ENCODE measurements around the gene NAPEPLD. TPM values are rescaled to one million over a fixed set of nuclear protein-coding genes. Genes with fewer than 3 reads are reported as not detected.

NAPEPLD gene
- total RNA-seq, 1 experiment from 2014 or later, result 7.5 TPM

DNA sequence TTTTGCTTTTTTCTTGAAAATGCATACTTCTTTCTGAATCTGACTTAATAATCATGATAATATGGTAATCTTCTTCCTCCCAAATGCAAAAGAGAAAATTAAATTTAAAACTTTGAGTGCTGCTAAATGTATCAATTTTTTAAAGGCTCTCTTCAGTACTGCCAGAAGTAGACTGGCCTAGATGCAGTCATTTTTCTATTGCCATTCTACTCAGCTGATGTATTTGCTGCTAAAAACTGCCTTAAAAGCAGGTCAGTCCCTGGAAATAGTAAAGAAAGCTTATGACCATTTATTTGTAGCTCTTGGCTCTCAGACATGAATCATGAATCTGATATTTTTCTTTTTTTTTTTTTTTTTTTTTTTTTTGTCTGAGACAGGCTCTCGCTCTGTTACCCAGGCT, 28.5 kb downstream of the NAPEPLD start:
- H3K27me3 Mint-ChIP-seq (ENCODE audit: low read depth), result no peaks in the 10 kb centered on the region
- no peak for DNase-seq (ENCODE audit: low spot score)
- POLR2A ChIA-PET, result no interaction called here
- peaks cover 7% of the 10 kb centered on the region; the same call in 1 of the 2 replicates for H3K36me3 Mint-ChIP-seq
- no peak overlapping the region for H3K27ac Mint-ChIP-seq
- H3K4me1 Mint-ChIP-seq, result no peaks in the 10 kb centered on the region
- no peak for TF ChIP-seq NFATC4 (CRISPR knock-in tag; IDR thresholded peaks at IDR 0.05)
- no peak for TF ChIP-seq OVOL2 (CRISPR knock-in tag; IDR thresholded peaks at IDR 0.05; ENCODE audit: borderline replicate concordance)
- TF ChIP-seq, protein P1, sequence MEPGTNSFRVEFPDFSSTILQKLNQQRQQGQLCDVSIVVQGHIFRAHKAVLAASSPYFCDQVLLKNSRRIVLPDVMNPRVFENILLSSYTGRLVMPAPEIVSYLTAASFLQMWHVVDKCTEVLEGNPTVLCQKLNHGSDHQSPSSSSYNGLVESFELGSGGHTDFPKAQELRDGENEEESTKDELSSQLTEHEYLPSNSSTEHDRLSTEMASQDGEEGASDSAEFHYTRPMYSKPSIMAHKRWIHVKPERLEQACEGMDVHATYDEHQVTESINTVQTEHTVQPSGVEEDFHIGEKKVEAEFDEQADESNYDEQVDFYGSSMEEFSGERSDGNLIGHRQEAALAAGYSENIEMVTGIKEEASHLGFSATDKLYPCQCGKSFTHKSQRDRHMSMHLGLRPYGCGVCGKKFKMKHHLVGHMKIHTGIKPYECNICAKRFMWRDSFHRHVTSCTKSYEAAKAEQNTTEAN (CRISPR knock-in tag; IDR thresholded peaks at IDR 0.05), result no peak
- TF ChIP-seq TEAD4 (CRISPR knock-in tag; IDR thresholded peaks at IDR 0.05), result no peak
- no peak for TF ChIP-seq SOX15 (CRISPR knock-in tag; IDR thresholded peaks at IDR 0.05)
- no peak for TF ChIP-seq CREB1 (CRISPR knock-in tag; IDR thresholded peaks at IDR 0.05)
- ATAC-seq, result no peak
- CTCF ChIA-PET, result interaction anchor here (0.6 kb wide), 1 partner anchor 328 kb away, joined by 8 read pairs; no protein-coding TSS in a partner anchor
- no peak overlapping the region for H3K4me3 Mint-ChIP-seq
- no peaks in the 10 kb centered on the region for H3K9me3 Mint-ChIP-seq

DNA sequence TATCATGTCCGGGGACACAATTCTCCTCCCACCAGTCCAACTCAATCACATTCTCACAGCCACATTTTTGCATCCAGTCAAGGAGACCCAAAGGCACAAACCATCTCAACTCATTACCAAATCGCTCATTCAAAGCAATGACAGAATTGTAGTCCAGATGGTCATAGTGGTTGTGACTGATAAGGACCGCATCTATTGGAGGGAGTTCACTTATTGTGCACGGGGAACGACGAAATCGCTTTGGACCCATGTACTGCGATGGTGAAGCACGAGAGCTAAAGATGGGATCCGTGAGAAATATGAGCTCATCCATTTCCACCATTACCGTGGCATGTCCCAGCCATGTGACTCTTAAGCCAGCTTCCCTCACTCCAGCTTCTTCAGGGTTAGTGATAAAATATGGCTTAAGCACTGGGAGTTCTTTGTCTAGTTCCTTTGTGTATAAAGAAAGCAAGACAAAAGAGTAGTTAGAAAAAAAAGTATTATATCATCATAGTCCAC, 29.1 kb downstream of the NAPEPLD start:
- Mint-ChIP-seq H3K9me3 (no peaks in the 10 kb centered on the region), H3K27ac (no peak overlapping the region), H3K36me3 (peaks cover 7% of the 10 kb centered on the region; the same call in 1 of the 2 replicates), H3K4me3 (no peak overlapping the region), H3K27me3 (ENCODE audit: low read depth) (no peaks in the 10 kb centered on the region), H3K4me1 (no peaks in the 10 kb centered on the region)
- POLR2A ChIA-PET, result no interaction called here
- CTCF ChIA-PET, result interaction anchor here (0.6 kb wide), 1 partner anchor 328 kb away, joined by 8 read pairs; no protein-coding TSS in a partner anchor
- no peak for DNase-seq (ENCODE audit: low spot score)
- ATAC-seq, result no peak
- TF ChIP-seq, protein P2, sequence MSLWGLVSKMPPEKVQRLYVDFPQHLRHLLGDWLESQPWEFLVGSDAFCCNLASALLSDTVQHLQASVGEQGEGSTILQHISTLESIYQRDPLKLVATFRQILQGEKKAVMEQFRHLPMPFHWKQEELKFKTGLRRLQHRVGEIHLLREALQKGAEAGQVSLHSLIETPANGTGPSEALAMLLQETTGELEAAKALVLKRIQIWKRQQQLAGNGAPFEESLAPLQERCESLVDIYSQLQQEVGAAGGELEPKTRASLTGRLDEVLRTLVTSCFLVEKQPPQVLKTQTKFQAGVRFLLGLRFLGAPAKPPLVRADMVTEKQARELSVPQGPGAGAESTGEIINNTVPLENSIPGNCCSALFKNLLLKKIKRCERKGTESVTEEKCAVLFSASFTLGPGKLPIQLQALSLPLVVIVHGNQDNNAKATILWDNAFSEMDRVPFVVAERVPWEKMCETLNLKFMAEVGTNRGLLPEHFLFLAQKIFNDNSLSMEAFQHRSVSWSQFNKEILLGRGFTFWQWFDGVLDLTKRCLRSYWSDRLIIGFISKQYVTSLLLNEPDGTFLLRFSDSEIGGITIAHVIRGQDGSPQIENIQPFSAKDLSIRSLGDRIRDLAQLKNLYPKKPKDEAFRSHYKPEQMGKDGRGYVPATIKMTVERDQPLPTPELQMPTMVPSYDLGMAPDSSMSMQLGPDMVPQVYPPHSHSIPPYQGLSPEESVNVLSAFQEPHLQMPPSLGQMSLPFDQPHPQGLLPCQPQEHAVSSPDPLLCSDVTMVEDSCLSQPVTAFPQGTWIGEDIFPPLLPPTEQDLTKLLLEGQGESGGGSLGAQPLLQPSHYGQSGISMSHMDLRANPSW (CRISPR knock-in tag; conservative IDR thresholded peaks at IDR 0.05; ENCODE audit: low read depth), result no peak
- TF ChIP-seq CREM (CRISPR knock-in tag; IDR thresholded peaks at IDR 0.05), result no peak
- no peak for TF ChIP-seq GTF2I (CRISPR knock-in tag; conservative IDR thresholded peaks at IDR 0.05)
- no peak for TF ChIP-seq SMAD3 (CRISPR knock-in tag; IDR thresholded peaks at IDR 0.05; ENCODE audit: borderline replicate concordance)
- TF ChIP-seq CBFB (CRISPR knock-in tag; IDR thresholded peaks at IDR 0.05; ENCODE audit: low read depth), result no peak
- TF ChIP-seq, protein P3, sequence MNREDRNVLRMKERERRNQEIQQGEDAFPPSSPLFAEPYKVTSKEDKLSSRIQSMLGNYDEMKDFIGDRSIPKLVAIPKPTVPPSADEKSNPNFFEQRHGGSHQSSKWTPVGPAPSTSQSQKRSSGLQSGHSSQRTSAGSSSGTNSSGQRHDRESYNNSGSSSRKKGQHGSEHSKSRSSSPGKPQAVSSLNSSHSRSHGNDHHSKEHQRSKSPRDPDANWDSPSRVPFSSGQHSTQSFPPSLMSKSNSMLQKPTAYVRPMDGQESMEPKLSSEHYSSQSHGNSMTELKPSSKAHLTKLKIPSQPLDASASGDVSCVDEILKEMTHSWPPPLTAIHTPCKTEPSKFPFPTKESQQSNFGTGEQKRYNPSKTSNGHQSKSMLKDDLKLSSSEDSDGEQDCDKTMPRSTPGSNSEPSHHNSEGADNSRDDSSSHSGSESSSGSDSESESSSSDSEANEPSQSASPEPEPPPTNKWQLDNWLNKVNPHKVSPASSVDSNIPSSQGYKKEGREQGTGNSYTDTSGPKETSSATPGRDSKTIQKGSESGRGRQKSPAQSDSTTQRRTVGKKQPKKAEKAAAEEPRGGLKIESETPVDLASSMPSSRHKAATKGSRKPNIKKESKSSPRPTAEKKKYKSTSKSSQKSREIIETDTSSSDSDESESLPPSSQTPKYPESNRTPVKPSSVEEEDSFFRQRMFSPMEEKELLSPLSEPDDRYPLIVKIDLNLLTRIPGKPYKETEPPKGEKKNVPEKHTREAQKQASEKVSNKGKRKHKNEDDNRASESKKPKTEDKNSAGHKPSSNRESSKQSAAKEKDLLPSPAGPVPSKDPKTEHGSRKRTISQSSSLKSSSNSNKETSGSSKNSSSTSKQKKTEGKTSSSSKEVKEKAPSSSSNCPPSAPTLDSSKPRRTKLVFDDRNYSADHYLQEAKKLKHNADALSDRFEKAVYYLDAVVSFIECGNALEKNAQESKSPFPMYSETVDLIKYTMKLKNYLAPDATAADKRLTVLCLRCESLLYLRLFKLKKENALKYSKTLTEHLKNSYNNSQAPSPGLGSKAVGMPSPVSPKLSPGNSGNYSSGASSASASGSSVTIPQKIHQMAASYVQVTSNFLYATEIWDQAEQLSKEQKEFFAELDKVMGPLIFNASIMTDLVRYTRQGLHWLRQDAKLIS (CRISPR knock-in tag; IDR thresholded peaks at IDR 0.05; ENCODE audit: borderline replicate concordance), result no peak
- no peak for TF ChIP-seq SMAD4 (CRISPR knock-in tag; IDR thresholded peaks at IDR 0.05)
- TF ChIP-seq, protein P4, sequence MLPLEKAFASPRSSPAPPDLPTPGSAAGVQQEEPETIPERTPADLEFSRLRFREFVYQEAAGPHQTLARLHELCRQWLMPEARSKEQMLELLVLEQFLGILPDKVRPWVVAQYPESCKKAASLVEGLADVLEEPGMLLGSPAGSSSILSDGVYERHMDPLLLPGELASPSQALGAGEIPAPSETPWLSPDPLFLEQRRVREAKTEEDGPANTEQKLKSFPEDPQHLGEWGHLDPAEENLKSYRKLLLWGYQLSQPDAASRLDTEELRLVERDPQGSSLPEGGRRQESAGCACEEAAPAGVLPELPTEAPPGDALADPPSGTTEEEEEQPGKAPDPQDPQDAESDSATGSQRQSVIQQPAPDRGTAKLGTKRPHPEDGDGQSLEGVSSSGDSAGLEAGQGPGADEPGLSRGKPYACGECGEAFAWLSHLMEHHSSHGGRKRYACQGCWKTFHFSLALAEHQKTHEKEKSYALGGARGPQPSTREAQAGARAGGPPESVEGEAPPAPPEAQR (CRISPR knock-in tag; IDR thresholded peaks at IDR 0.05), result no peak
- no peak for TF ChIP-seq FOXJ3 (CRISPR knock-in tag; IDR thresholded peaks at IDR 0.05; ENCODE audit: borderline replicate concordance)
- TF ChIP-seq, protein P5, sequence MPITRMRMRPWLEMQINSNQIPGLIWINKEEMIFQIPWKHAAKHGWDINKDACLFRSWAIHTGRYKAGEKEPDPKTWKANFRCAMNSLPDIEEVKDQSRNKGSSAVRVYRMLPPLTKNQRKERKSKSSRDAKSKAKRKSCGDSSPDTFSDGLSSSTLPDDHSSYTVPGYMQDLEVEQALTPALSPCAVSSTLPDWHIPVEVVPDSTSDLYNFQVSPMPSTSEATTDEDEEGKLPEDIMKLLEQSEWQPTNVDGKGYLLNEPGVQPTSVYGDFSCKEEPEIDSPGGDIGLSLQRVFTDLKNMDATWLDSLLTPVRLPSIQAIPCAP (CRISPR knock-in tag; IDR thresholded peaks at IDR 0.05), result no peak
- TF ChIP-seq ZNF263 (CRISPR knock-in tag; IDR thresholded peaks at IDR 0.05; ENCODE audit: low read depth), result no peak
- no peak for TF ChIP-seq HMGA2 (CRISPR knock-in tag; IDR thresholded peaks at IDR 0.05)
- TF ChIP-seq JUN (CRISPR knock-in tag; IDR thresholded peaks at IDR 0.05), result no peak
- TF ChIP-seq, protein P6, sequence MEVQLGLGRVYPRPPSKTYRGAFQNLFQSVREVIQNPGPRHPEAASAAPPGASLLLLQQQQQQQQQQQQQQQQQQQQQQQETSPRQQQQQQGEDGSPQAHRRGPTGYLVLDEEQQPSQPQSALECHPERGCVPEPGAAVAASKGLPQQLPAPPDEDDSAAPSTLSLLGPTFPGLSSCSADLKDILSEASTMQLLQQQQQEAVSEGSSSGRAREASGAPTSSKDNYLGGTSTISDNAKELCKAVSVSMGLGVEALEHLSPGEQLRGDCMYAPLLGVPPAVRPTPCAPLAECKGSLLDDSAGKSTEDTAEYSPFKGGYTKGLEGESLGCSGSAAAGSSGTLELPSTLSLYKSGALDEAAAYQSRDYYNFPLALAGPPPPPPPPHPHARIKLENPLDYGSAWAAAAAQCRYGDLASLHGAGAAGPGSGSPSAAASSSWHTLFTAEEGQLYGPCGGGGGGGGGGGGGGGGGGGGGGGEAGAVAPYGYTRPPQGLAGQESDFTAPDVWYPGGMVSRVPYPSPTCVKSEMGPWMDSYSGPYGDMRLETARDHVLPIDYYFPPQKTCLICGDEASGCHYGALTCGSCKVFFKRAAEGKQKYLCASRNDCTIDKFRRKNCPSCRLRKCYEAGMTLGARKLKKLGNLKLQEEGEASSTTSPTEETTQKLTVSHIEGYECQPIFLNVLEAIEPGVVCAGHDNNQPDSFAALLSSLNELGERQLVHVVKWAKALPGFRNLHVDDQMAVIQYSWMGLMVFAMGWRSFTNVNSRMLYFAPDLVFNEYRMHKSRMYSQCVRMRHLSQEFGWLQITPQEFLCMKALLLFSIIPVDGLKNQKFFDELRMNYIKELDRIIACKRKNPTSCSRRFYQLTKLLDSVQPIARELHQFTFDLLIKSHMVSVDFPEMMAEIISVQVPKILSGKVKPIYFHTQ (CRISPR knock-in tag; IDR thresholded peaks at IDR 0.05), result no peak
